ENCODE data around the gene UST.

UST gene

DNA sequence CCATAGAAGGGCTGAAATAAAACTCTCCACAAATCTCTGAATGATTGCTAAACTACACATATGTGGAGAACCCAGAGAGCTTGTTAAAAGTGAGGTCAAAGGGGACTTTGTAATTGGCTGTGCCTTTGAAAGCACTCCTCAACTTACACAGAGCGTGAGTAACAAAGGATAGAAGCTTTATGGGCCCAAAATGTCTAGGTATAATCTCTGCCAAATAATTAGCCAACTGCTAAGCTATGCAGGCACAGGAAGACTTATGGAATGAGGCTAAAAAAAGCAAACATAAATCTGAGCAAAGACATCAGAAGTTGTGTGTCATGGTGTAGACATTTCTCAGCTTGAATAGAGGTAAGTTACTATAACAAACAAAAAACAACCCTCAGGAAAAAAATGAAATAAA lies 23.3 kb upstream of the UST start:
- Histone ChIP-seq H3K27ac (ENCODE audit: low read depth, low read length) (no peak overlapping the region), H3K4me2 (ENCODE audit: low read length) (no peak overlapping the region), H3F3A (ENCODE audit: control insufficient read depth, insufficient read depth) (no peaks in the 10 kb centered on the region), H3K4me3 (ENCODE audit: low read length) (no peak overlapping the region), H3K36me3 (ENCODE audit: control insufficient read depth, low read length) (no peaks in the 10 kb centered on the region), H3K9me2 (replicated peaks; ENCODE audit: control insufficient read depth, low read length) (no peaks in the 10 kb centered on the region), H4K20me1 (ENCODE audit: control insufficient read depth, insufficient read depth, low read depth, low read length) (no peaks in the 10 kb centered on the region), H3K27me3 (ENCODE audit: control insufficient read depth, low read length) (no peaks in the 10 kb centered on the region), H3K79me2 (ENCODE audit: control insufficient read depth, low read length) (no peaks in the 10 kb centered on the region), H3K4me1 (ENCODE audit: control insufficient read depth, low read length) (no peaks in the 10 kb centered on the region), H3K9me3 (ENCODE audit: control insufficient read depth, insufficient read depth, low read length) (no peaks in the 10 kb centered on the region)
- TF ChIP-seq, protein P1, sequence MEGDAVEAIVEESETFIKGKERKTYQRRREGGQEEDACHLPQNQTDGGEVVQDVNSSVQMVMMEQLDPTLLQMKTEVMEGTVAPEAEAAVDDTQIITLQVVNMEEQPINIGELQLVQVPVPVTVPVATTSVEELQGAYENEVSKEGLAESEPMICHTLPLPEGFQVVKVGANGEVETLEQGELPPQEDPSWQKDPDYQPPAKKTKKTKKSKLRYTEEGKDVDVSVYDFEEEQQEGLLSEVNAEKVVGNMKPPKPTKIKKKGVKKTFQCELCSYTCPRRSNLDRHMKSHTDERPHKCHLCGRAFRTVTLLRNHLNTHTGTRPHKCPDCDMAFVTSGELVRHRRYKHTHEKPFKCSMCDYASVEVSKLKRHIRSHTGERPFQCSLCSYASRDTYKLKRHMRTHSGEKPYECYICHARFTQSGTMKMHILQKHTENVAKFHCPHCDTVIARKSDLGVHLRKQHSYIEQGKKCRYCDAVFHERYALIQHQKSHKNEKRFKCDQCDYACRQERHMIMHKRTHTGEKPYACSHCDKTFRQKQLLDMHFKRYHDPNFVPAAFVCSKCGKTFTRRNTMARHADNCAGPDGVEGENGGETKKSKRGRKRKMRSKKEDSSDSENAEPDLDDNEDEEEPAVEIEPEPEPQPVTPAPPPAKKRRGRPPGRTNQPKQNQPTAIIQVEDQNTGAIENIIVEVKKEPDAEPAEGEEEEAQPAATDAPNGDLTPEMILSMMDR (IDR thresholded peaks at IDR 0.05; ENCODE audit: low read depth, low read length, poor library complexity, severe bottlenecking) = no peak
- TF ChIP-seq EZH2phosphoT487 (IDR thresholded peaks at IDR 0.05; ENCODE audit: borderline replicate concordance, low read length) = no peak

DNA sequence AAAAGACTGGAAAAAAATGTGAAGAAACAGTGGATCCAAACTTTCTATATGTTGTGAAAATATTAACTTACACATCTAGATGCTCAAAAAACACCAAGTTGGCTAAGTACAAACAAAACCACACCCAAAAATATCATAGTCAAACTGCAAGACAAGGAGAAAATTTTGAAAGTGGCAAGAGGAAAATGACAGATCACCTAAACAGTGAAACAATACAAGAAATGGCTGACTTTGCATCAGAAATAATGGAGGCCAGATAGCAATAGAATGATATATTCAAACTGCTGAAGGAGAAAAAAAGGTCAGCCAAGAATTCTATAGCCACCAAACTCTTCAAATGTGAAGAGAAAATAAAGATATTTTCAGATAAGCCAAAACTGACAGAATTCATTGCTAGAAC lies 22.4 kb upstream of the UST start:
- TF ChIP-seq EZH2phosphoT487 (IDR thresholded peaks at IDR 0.05; ENCODE audit: borderline replicate concordance, low read length) = no peak
- TF ChIP-seq, protein P1 (IDR thresholded peaks at IDR 0.05; ENCODE audit: low read depth, low read length, poor library complexity, severe bottlenecking) = no peak
- Histone ChIP-seq H4K20me1 (ENCODE audit: control insufficient read depth, insufficient read depth, low read depth, low read length) (no peaks in the 10 kb centered on the region), H3K4me3 (ENCODE audit: low read length) (no peak overlapping the region), H3K27me3 (ENCODE audit: control insufficient read depth, low read length) (no peaks in the 10 kb centered on the region), H3K79me2 (ENCODE audit: control insufficient read depth, low read length) (no peaks in the 10 kb centered on the region), H3K9me3 (ENCODE audit: control insufficient read depth, insufficient read depth, low read length) (no peaks in the 10 kb centered on the region), H3F3A (ENCODE audit: control insufficient read depth, insufficient read depth) (no peaks in the 10 kb centered on the region), H3K9me2 (replicated peaks; ENCODE audit: control insufficient read depth, low read length) (no peaks in the 10 kb centered on the region), H3K4me1 (ENCODE audit: control insufficient read depth, low read length) (no peaks in the 10 kb centered on the region), H3K4me2 (ENCODE audit: low read length) (no peak overlapping the region), H3K36me3 (ENCODE audit: control insufficient read depth, low read length) (no peaks in the 10 kb centered on the region), H3K27ac (ENCODE audit: low read depth, low read length) (no peak overlapping the region)

DNA sequence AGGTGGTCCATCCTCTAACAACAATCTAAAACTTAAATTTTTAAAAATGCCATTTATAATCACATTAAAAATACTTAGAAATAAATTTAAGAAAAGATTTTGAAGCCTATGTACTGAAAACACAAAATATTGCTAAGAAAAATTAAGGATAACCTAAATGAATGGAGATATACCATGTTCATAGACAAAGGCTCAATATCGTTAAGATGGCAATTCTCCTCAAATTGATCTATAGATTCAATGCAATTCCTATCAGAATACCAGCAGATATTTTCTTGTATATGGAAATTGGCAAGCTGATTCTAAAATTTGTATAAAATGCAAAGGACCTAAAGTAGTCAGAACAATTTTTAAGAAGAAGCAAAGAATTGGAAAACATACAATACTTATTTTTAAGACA lies 19.7 kb upstream of the UST start:
- H3K36me3 ChIP-seq (ENCODE audit: control insufficient read depth, low read length) = no peaks in the 10 kb centered on the region
- no peak overlapping the region for H3K4me2 ChIP-seq (ENCODE audit: low read length)
- H3K79me2 ChIP-seq (ENCODE audit: control insufficient read depth, low read length) = no peaks in the 10 kb centered on the region
- H3K4me1 ChIP-seq (ENCODE audit: control insufficient read depth, low read length) = no peaks in the 10 kb centered on the region
- no peaks in the 10 kb centered on the region for H3K9me3 ChIP-seq (ENCODE audit: control insufficient read depth, insufficient read depth, low read length)
- H3K27ac ChIP-seq (ENCODE audit: low read depth, low read length) = no peak overlapping the region
- TF ChIP-seq EZH2phosphoT487 (IDR thresholded peaks at IDR 0.05; ENCODE audit: borderline replicate concordance, low read length) = no peak
- TF ChIP-seq, protein P1 (IDR thresholded peaks at IDR 0.05; ENCODE audit: low read depth, low read length, poor library complexity, severe bottlenecking) = no peak
- H4K20me1 ChIP-seq (ENCODE audit: control insufficient read depth, insufficient read depth, low read depth, low read length) = no peaks in the 10 kb centered on the region
- H3K9me2 ChIP-seq (replicated peaks; ENCODE audit: control insufficient read depth, low read length) = no peaks in the 10 kb centered on the region
- H3K4me3 ChIP-seq (ENCODE audit: low read length) = no peak overlapping the region
- H3F3A ChIP-seq (ENCODE audit: control insufficient read depth, insufficient read depth) = no peaks in the 10 kb centered on the region
- H3K27me3 ChIP-seq (ENCODE audit: control insufficient read depth, low read length) = no peaks in the 10 kb centered on the region

DNA sequence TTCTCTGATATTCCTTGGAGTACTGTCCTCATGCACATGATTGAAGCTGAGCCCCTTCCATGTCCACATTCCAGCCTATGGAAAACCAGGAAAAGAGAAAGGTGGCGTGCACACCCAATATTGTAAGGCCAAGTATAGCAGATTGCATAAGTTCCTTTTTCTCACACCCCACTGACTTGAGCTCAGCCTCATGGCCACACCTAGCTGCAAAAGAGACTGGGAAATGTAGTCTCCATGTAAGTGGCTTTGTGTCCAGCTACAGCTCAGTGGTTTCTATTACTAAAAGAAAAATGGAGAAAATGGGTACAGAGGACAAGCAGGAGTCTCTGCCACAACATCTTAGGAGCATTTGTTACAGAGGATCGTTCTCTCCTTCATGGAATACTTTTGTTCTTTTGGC lies 10.8 kb upstream of the UST start:
- H3K9me3 ChIP-seq (ENCODE audit: control insufficient read depth, insufficient read depth, low read length) = no peaks in the 10 kb centered on the region
- H3K27me3 ChIP-seq (ENCODE audit: control insufficient read depth, low read length) = no peaks in the 10 kb centered on the region; the same call in 1 of the 2 replicates
- no peaks in the 10 kb centered on the region for H3F3A ChIP-seq (ENCODE audit: control insufficient read depth, insufficient read depth)
- H3K36me3 ChIP-seq (ENCODE audit: control insufficient read depth, low read length) = no peaks in the 10 kb centered on the region
- no peaks in the 10 kb centered on the region for H3K4me1 ChIP-seq (ENCODE audit: control insufficient read depth, low read length)
- TF ChIP-seq EZH2phosphoT487 (IDR thresholded peaks at IDR 0.05; ENCODE audit: borderline replicate concordance, low read length) = no peak
- TF ChIP-seq, protein P1 (IDR thresholded peaks at IDR 0.05; ENCODE audit: low read depth, low read length, poor library complexity, severe bottlenecking) = no peak
- H3K79me2 ChIP-seq (ENCODE audit: control insufficient read depth, low read length) = no peaks in the 10 kb centered on the region
- no peak overlapping the region for H3K4me3 ChIP-seq (ENCODE audit: low read length)
- H3K4me2 ChIP-seq (ENCODE audit: low read length) = no peak overlapping the region
- H3K9me2 ChIP-seq (replicated peaks; ENCODE audit: control insufficient read depth, low read length) = no peaks in the 10 kb centered on the region
- H4K20me1 ChIP-seq (ENCODE audit: control insufficient read depth, insufficient read depth, low read depth, low read length) = no peaks in the 10 kb centered on the region
- H3K27ac ChIP-seq (ENCODE audit: low read depth, low read length) = no peak overlapping the region
